NK-92 (cell line): ENCODE measurements around the gene FOXN3.
A peak's percentile ranks its signal among the peaks of the same experiment; 100 is the strongest.

Experiments used
- DNase-seq: peaks from one replicate; lab custom pipeline; 2025; ENCODE audit not compliant: unreplicated experiment; lab: John Stamatoyannopoulos, UW

FOXN3 gene

GRCh38 chr14:89417091-89417464 is at the start of gene FOXN3:
Gene FOXN3 (minus strand): TSS chr14:89417233. CDS start chr14:89412476, 4,757 bp downstream.
- peak; percentile 21 for DNase-seq

- DNase-seq: peak; percentile 12
Measured at GRCh38 chr14:89466484-89466883, 49.5 kb upstream of the FOXN3 start.

DNA sequence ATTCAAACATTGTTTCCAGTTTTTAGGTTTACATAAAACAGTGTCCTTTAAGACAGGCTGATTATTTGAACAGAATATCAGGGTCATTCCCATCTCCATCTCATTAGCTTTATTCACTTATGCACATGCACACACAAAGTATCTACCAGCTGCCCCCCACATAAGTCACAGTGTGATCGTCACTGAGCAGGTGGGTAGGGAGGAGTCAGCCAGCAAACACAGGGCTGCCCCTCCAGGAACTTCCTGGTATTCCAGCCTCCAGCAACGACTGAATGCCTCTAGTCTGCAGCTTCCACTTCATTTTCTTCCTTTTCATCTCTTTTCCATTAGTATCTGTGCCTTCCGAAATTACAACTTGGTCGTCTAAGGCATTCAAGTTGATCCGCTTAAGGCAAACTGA is 48.8 kb upstream of the FOXN3 start:
- DNase-seq: no peak

DNA sequence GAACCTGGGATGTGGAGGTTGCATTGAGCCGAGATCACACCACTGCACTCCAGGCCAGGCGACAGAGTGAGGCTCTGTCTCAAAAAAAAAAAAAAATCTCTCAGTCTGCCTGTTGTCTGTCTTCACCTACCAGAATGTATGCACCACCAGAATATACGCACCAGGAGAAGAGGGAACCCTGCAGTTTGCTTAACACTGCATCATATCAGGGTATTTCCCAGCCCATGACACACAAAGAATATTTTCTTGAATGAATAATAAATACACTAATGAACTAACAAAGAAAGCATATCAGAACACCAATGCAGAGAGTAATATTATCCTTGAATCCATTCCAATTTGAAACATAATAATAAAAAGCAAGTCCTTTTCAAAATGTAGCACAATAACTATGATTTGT is 44.2 kb upstream of the FOXN3 start:
- DNase-seq: no peak

DNA sequence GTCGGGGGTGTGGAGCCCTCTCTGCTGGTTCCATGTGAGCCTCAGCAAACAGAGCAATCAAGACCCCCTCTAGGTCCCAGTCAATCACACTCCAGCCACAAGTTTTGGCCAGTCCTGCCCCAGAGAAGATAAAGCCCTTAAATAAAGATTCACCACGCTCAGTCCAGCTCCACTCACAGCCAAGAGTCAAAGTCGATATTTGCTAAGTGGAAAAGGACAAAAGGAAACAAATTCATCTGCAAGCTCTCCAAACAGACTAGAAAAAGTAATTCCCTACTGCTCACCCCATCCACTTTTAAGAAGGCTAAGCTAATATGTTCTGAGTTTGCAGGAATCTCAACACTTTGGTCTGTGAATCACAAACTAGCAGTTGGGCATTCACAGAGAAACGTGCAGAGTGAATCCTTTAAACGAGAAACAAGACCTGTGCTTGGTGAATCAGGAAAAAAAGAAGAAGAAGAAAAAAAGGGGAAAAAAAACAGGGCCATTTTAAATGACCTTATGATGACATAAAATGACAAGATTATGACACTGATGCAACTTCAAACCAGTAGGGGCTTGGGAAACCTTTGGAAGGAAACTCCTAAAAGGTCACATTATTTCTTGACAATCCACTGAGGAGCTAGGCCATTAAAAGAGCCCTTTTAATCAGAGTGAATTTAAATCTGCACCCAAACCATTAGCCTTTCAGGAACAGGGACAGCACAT is 41.8 kb upstream of the FOXN3 start:
- no peak for DNase-seq

GRCh38 chr14:89457007-89457406 is 40.0 kb upstream of the FOXN3 start:
- DNase-seq: no peak

GRCh38 chr14:89455412-89455811 is 38.4 kb upstream of the FOXN3 start:
- DNase-seq: no peak

DNA sequence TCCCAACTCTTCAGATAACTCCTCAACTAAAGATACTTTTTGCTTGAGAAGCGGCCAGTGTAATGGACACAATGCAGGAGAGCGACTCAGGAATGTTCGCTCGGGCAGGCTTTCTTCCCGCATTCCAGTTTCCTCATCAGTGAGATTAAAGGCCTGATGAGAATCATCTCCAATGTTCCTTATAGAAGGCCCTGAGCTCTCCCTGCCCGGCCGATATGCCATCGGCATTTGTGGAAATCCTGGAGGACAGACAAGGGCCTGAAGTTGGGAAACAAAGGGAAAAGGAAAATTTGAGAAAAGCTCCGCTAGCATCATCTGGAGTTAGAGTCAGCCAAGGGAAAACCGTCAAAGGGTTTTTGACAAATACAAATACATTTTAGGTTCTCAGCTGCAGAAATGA is 38.0 kb upstream of the FOXN3 start:
- DNase-seq: no peak

GRCh38 chr14:89452281-89452680 is 35.2 kb upstream of the FOXN3 start:
- no peak for DNase-seq

- DNase-seq: no peak
Measured at GRCh38 chr14:89451229-89451628, 34.2 kb upstream of the FOXN3 start.

GRCh38 chr14:89447182-89447944 is 30.3 kb upstream of the FOXN3 start:
- DNase-seq: no peak

- no peak for DNase-seq
Measured at GRCh38 chr14:89445273-89445973, 28.4 kb upstream of the FOXN3 start.

DNA sequence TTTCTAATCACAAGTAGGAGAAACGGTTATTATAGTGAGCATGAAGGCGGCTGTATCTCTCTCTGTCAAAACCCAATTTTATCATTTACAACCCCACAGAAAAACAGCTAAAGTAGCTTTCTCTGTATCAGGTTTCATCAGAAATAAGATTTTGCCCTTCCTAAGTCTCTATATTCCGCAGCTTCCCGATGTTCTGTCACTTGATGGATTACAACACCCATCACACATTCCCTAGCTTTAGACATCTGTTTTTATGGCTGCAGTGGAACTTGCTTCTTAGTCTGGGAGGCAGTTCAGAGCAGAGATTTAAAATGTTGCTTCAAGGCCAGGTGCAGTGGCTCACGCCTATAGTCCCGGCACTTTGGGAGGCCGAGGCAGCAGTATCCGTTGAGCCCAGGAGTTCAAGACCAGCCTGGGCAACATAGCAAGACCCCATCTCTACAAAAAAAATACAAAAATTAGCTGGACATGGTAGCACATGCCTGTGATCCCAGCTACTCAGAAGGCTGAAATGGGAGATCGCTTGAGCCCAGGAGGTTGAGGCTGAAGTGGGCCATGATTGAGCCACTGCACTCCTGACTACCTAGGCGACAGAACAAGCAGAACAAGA is 27.6 kb upstream of the FOXN3 start:
- DNase-seq: no peak

DNA sequence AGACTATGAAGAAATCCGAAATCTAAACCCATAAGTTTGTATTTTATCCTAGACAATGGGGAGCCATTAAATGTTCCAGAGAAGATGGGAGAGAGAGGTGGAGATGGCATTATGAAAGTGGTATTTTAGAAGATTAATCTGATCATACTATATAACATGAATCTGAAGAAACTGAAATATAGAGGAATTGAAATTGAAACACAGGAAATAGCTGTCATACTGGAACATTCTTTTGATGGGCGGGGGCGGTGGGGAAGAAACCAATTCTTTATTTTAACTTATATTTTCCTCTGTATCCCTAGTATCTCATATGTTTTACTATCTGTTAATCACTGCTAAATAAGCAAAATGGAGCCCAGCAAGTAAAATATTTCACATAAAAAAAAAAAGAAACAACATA is 27.0 kb upstream of the FOXN3 start:
- no peak for DNase-seq

DNA sequence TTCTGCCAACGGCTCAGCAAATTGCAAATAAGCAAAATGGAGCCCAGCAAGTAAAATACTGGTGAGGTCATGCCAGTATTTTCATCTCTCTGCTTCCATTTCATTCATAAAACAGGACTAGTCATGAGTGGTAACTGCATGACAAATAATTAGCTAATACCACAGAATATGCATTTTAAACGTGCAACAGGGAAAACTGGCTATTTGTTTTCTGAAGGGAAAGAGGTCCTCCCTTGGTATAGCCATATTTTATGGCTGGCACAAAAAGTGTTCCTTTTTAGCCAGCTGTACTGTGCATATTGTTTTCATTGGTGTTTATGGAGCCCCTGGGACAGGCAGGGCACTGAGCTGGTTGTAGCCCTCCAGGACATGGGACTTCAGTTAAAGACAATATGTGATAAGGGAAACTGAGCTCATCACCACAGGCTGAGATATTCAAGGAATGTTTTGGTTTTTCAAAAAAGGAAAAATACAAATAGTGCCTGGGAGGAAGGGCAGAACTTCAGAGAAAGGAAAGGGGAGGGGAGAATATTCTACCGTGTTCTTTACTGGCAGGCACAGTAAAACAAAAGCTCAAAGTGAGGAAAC is 26.1 kb upstream of the FOXN3 start:
- no peak for DNase-seq

- no peak for DNase-seq
Measured at GRCh38 chr14:89442280-89442679, 25.2 kb upstream of the FOXN3 start.

- DNase-seq: no peak
Measured at GRCh38 chr14:89440986-89441909, 24.2 kb upstream of the FOXN3 start.

DNA sequence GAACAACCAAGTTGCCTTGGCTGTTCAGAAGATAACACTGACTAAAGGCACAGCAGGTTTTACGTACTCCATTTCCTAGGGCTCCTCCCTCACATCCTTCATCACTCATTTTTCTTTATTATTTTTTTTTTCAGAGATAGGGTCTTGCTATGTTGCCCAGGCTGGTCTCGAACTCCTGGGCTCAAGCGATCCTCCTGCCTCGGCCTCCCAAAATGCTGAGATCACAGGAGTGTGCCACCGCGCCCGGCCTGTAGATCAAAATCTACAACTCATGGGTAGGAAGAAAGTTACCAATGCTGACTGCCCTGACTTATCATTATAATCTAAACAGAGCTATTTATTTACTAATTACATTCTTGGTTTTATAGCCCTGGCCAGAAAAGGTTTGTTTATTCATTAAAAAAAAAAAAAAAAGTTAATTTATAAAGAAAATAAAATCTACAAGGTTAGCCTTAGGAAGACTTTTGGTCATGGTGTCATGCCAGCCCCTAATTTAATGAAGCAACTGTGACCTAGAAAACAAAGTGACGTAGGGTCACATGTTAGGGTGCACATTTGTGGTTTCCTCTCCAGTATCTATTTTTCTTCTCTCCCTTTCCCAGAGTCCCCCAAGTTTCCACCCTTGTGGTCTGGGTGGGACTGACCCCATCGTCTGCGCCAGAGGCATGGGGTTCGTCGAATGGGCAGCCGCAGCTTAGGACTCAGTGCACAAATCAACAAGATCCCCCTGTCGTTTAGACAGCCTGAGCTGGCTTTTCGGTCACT is 19.0 kb upstream of the FOXN3 start:
- DNase-seq: no peak

DNA sequence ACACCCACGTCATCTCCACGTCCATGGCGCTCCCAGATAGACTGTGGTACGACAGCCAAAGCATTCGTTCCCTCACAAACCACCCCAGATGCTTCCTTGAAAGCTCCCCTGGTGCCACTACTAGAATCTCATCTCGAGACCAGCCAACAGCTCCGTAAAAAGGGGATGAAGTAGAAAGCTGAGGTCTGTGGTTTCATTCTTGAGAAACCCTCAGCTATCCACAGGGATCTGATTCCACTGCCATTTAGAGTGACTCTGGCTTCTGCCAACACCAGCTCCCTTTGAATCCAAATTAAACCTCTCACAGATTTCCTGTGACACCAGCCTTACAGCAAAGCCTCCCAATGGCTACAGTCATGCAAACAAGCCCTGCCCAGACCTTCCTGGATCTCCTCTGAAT is 18.5 kb upstream of the FOXN3 start:
- DNase-seq: no peak
